GM19324 (cell line): ENCODE data around the gene TBC1D3G.
"Not testable (repeated sequence)": the region's sequence is repeated elsewhere in the genome, so short reads cannot be mapped to it uniquely, and the experiment has no call there.

Source experiments
- ATAC-seq: cut with Tn5 transposase; IDR thresholded peaks from one replicate; pipeline ENCODE4 v1.9.1; 2021; ENCODE audit warnings: mild to moderate bottlenecking, moderate library complexity; ENCODE audit not compliant: unreplicated experiment, low FRiP score

Gene TBC1D3G

GRCh38 chr17:36323584-36323983, at the start of gene TBC1D3G:
TSS of gene TBC1D3G (plus strand) at chr17:36323884. CDS start at chr17:36325412, 1,528 bp downstream.
- not testable (repeated sequence) for ATAC-seq

GRCh38 chr17:36283256-36283655, 40.4 kb upstream of the TBC1D3G start:
- not testable (repeated sequence) for ATAC-seq

GRCh38 chr17:36284219-36284618, 39.5 kb upstream of the TBC1D3G start:
- not testable (repeated sequence) for ATAC-seq

GRCh38 chr17:36289965-36290612, 33.6 kb upstream of the TBC1D3G start:
- ATAC-seq = not testable (repeated sequence)

- not testable (repeated sequence) for ATAC-seq
Observed at GRCh38 chr17:36295161-36295560, 28.5 kb upstream of the TBC1D3G start.

GRCh38 chr17:36315736-36316135, 7.9 kb upstream of the TBC1D3G start:
- not testable (repeated sequence) for ATAC-seq

- not testable (repeated sequence) for ATAC-seq
Observed at GRCh38 chr17:36362496-36362895, 38.8 kb downstream of the TBC1D3G start.

GRCh38 chr17:36375938-36376337, 52.3 kb downstream of the TBC1D3G start:
- ATAC-seq = not testable (repeated sequence)
